Suppressor macrophage treated with lipopolysaccharide for 1 hour (primary cell): ENCODE measurements around the gene WDR27.
A peak's percentile ranks its signal among the peaks of the same experiment; 100 is the strongest.
"Not testable (repeated sequence)": the region's sequence is repeated elsewhere in the genome, so short reads cannot be mapped to it uniquely, and the experiment has no call there.

Source experiments
- DNase-seq, 3 donors: peaks; one replicate each; pipeline ENCODE4 v3.0.0-alpha.2; 2020 to 2022

WDR27 gene

GRCh38 chr6:169469028-169469427, 232.8 kb downstream of the WDR27 start:
- DNase-seq = no peak

GRCh38 chr6:169467755-169468154, 234.1 kb downstream of the WDR27 start:
- DNase-seq = not testable (repeated sequence)

- DNase-seq = peak; percentile 4 to 50 (median 32)
These were observed 235.6 kb downstream of the WDR27 start for GRCh38 chr6:169466256-169466655.

GRCh38 chr6:169457762-169458161, 244.1 kb downstream of the WDR27 start:
- no peak for DNase-seq

- DNase-seq = no peak
These were observed 245.0 kb downstream of the WDR27 start for GRCh38 chr6:169456840-169457239.

- no peak for DNase-seq
These were observed 246.4 kb downstream of the WDR27 start for GRCh38 chr6:169455470-169455869.

GRCh38 chr6:169454872-169455204, 247.0 kb downstream of the WDR27 start:
- no peak for DNase-seq

- DNase-seq = peak in 1 of 3 donors; percentile 10
These were observed 247.5 kb downstream of the WDR27 start for GRCh38 chr6:169454204-169454871.

- DNase-seq = no peak
These were observed 248.8 kb downstream of the WDR27 start for GRCh38 chr6:169452869-169453620.

GRCh38 chr6:169452117-169452868, 249.5 kb downstream of the WDR27 start:
- DNase-seq = no peak

GRCh38 chr6:169451065-169451838, 250.6 kb downstream of the WDR27 start:
- no peak for DNase-seq

GRCh38 chr6:169450097-169450496, 251.7 kb downstream of the WDR27 start:
- DNase-seq = no peak

GRCh38 chr6:169449221-169449620, 252.6 kb downstream of the WDR27 start:
- DNase-seq = no peak

GRCh38 chr6:169445661-169446581, 255.9 kb downstream of the WDR27 start:
- no peak for DNase-seq

GRCh38 chr6:169445227-169445626, 256.6 kb downstream of the WDR27 start:
- no peak for DNase-seq

- no peak for DNase-seq
These were observed 260.5 kb downstream of the WDR27 start for GRCh38 chr6:169441292-169441691.

GRCh38 chr6:169439710-169440109, 262.1 kb downstream of the WDR27 start:
- DNase-seq = no peak

- DNase-seq = not testable (repeated sequence)
These were observed 267.3 kb downstream of the WDR27 start for GRCh38 chr6:169434554-169434953.

GRCh38 chr6:169429001-169429400, 272.8 kb downstream of the WDR27 start:
- DNase-seq = no peak

GRCh38 chr6:169428532-169428931, 273.3 kb downstream of the WDR27 start:
- DNase-seq = no peak

- peak in 2 of 3 donors; percentile 22 to 24 for DNase-seq
These were observed 274.0 kb downstream of the WDR27 start for GRCh38 chr6:169427856-169428255.

GRCh38 chr6:169426611-169427010, 275.2 kb downstream of the WDR27 start:
- DNase-seq = no peak
